GM21576 (cell line): ENCODE data around the gene CRELD2.

Source experiments
- ATAC-seq: cut with Tn5 transposase; IDR thresholded peaks from one replicate; pipeline ENCODE4 v1.9.1; 2021; ENCODE audit warnings: mild to moderate bottlenecking, moderate library complexity; ENCODE audit not compliant: unreplicated experiment

The CRELD2 gene

GRCh38 chr22:49966041-49966773 lies 47.8 kb downstream of the CRELD2 start:
- ATAC-seq, result no peak

- ATAC-seq, result no peak
Measured at GRCh38 chr22:49966774-49967705, 48.6 kb downstream of the CRELD2 start.

GRCh38 chr22:49967706-49968208 lies 49.3 kb downstream of the CRELD2 start:
- ATAC-seq, result no peak

GRCh38 chr22:49968313-49968830 lies 49.9 kb downstream of the CRELD2 start:
- no peak for ATAC-seq

GRCh38 chr22:49968831-49969661 lies 50.6 kb downstream of the CRELD2 start:
- no peak for ATAC-seq

- no peak for ATAC-seq
Measured at GRCh38 chr22:49969751-49970527, 51.5 kb downstream of the CRELD2 start.

GRCh38 chr22:49970528-49971231 lies 52.2 kb downstream of the CRELD2 start:
- ATAC-seq, result peak; percentile 54

- peak; percentile 15 for ATAC-seq
Measured at GRCh38 chr22:49971232-49972162, 53.1 kb downstream of the CRELD2 start.

- no peak for ATAC-seq
Measured at GRCh38 chr22:49972163-49973017, 54.0 kb downstream of the CRELD2 start.

- ATAC-seq, result no peak
Measured at GRCh38 chr22:49973018-49973961, 54.9 kb downstream of the CRELD2 start.

- ATAC-seq, result no peak
Measured at GRCh38 chr22:49975543-49976389, 57.3 kb downstream of the CRELD2 start.

GRCh38 chr22:49976439-49977175 lies 58.2 kb downstream of the CRELD2 start:
- ATAC-seq, result no peak
